C4-2B (cell line): ENCODE data around the gene NCEH1.

ENCODE experiments used
- ZFX ChIP-seq: fragments of 450-650 bp; IDR thresholded peaks from 2 replicates; pipeline ENCODE4 v1.6.1; 2017
- TF ChIP-seq, protein P1 (sequence below): fragments of 450-650 bp; conservative IDR thresholded peaks from 2 replicates; pipeline ENCODE4 v1.5.1; 2017; ENCODE audit warnings: mild to moderate bottlenecking

DNA sequence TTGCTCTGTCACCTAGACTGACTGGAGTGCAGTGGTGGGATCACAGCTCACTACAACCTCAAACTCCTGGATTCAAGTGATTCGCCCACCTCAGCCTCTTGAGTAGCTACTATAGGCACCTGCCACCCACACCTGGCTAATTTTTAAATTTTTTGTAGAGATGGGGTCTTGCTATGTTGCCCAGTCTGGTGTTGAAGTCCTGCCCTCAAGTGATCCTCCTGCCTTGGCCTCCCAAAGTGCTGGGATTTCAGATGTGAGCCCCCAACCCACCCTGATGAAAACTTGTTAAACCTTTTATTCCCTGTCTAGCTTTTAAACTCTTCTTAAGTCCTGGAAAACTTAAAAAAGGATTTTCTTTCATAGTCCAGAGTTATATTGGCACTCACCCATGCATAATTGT is 42.3 kb upstream of the NCEH1 start:
- TF ChIP-seq, protein P1, sequence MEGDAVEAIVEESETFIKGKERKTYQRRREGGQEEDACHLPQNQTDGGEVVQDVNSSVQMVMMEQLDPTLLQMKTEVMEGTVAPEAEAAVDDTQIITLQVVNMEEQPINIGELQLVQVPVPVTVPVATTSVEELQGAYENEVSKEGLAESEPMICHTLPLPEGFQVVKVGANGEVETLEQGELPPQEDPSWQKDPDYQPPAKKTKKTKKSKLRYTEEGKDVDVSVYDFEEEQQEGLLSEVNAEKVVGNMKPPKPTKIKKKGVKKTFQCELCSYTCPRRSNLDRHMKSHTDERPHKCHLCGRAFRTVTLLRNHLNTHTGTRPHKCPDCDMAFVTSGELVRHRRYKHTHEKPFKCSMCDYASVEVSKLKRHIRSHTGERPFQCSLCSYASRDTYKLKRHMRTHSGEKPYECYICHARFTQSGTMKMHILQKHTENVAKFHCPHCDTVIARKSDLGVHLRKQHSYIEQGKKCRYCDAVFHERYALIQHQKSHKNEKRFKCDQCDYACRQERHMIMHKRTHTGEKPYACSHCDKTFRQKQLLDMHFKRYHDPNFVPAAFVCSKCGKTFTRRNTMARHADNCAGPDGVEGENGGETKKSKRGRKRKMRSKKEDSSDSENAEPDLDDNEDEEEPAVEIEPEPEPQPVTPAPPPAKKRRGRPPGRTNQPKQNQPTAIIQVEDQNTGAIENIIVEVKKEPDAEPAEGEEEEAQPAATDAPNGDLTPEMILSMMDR = no peak
- no peak for TF ChIP-seq ZFX
